ENCODE measurements around the gene CHRM2.

The CHRM2 gene

DNA sequence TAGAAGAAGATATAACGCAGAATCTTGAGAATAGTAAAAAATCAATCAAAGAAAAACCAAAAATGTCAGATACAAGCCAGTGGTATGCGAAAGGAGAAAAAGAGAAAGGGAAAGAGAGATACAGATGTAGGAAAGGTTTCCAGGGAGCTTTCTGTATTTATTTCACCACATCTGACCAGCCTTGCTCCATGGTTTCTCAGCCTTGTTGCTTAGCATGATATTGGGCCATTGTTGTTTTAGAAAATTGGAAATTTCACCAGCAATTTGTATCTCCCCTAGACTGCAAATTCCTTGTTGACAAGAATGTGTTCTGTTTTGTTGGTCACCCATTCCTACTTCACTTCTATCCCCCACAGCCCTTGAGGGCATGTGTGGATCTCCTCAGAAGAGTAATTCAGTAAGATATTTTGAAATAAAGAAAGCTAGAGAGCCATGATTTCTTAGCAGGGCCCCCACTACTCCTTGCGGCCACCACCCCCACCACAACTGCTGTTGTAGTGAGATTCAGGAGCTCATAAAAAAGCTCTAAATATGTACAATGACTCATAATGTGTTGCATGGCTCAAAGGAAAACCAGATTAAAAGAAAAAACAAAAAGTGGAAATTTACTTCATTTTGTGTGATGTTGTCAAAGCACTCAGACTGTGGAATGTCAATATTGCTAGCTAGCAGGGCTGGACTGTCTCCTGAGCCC lies 138.7 kb downstream of the CHRM2 start:
- H3K9me3 ChIP-seq (ENCODE audit: control insufficient read depth, low read length): no peaks in the 10 kb centered on the region
- H3K36me3 ChIP-seq (ENCODE audit: control insufficient read depth, insufficient read depth, low read length): no peaks in the 10 kb centered on the region
- H3K4me1 ChIP-seq (ENCODE audit: control insufficient read depth, insufficient read depth, low read length): peaks cover 11% of the 10 kb centered on the region
- no peaks in the 10 kb centered on the region for H3K27me3 ChIP-seq (ENCODE audit: control insufficient read depth, insufficient read depth, low read length)
- H3K9ac ChIP-seq (ENCODE audit: low read length): no peak overlapping the region
- no peak overlapping the region for H3K4me3 ChIP-seq (ENCODE audit: low read length)

DNA sequence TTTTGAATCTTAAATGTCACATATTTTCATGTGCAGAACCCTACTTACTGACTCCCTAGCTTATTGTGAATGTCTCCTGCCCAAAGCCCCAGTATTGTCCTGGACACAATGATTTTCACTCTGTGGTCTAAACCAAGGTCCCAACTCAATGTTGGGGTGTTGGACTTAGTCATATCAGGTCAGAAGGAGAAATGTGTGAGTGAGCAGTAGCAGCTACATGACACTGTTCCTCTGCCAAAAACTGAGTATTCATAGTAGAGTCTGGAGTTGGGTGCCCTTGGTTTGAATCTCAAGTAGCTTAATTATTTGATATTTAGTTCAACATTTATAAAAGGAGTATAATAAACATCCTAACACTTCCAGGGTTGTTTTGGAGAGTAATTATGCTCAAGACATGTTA lies 141.0 kb downstream of the CHRM2 start:
- Histone ChIP-seq H3K9me3 (ENCODE audit: control insufficient read depth, low read length) (no peaks in the 10 kb centered on the region), H3K4me1 (ENCODE audit: control insufficient read depth, insufficient read depth, low read length) (peaks cover 11% of the 10 kb centered on the region), H3K4me3 (ENCODE audit: low read length) (no peak overlapping the region), H3K36me3 (ENCODE audit: control insufficient read depth, insufficient read depth, low read length) (no peaks in the 10 kb centered on the region), H3K27me3 (ENCODE audit: control insufficient read depth, insufficient read depth, low read length) (no peaks in the 10 kb centered on the region), H3K9ac (ENCODE audit: low read length) (no peak overlapping the region)

DNA sequence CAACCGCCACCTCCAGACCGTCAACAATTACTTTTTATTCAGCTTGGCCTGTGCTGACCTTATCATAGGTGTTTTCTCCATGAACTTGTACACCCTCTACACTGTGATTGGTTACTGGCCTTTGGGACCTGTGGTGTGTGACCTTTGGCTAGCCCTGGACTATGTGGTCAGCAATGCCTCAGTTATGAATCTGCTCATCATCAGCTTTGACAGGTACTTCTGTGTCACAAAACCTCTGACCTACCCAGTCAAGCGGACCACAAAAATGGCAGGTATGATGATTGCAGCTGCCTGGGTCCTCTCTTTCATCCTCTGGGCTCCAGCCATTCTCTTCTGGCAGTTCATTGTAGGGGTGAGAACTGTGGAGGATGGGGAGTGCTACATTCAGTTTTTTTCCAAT lies 146.6 kb downstream of the CHRM2 start:
- no peaks in the 10 kb centered on the region for H3K36me3 ChIP-seq (ENCODE audit: control insufficient read depth, insufficient read depth, low read length)
- no peaks in the 10 kb centered on the region for H3K9me3 ChIP-seq (ENCODE audit: control insufficient read depth, low read length)
- H3K4me1 ChIP-seq (ENCODE audit: control insufficient read depth, insufficient read depth, low read length): no peaks in the 10 kb centered on the region
- no peaks in the 10 kb centered on the region for H3K27me3 ChIP-seq (ENCODE audit: control insufficient read depth, insufficient read depth, low read length)
- no peak overlapping the region for H3K4me3 ChIP-seq (ENCODE audit: low read length)
- no peak overlapping the region for H3K9ac ChIP-seq (ENCODE audit: low read length)

DNA sequence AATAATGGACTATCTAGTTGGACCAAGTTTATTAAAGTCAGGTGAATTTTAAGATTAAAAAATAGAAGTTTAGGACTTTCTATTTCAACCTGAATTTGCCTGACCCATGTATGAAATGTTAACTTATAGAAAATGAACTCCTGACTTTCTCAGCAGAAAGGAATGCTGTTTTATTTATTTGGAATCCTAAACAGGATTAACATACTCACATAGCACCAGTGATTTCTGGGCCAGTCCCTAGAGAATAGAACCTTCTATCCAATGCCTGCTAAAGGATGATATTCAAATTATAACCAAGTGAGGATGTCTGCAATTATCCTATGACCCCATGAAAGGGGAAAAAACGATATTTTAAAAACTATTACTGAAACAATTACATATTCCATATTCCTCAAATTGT lies 148.8 kb downstream of the CHRM2 start:
- no peaks in the 10 kb centered on the region for H3K27me3 ChIP-seq (ENCODE audit: control insufficient read depth, insufficient read depth, low read length)
- no peak overlapping the region for H3K9ac ChIP-seq (ENCODE audit: low read length)
- no peaks in the 10 kb centered on the region for H3K9me3 ChIP-seq (ENCODE audit: control insufficient read depth, low read length)
- no peak overlapping the region for H3K4me3 ChIP-seq (ENCODE audit: low read length)
- no peaks in the 10 kb centered on the region for H3K4me1 ChIP-seq (ENCODE audit: control insufficient read depth, insufficient read depth, low read length)
- H3K36me3 ChIP-seq (ENCODE audit: control insufficient read depth, insufficient read depth, low read length): no peaks in the 10 kb centered on the region

DNA sequence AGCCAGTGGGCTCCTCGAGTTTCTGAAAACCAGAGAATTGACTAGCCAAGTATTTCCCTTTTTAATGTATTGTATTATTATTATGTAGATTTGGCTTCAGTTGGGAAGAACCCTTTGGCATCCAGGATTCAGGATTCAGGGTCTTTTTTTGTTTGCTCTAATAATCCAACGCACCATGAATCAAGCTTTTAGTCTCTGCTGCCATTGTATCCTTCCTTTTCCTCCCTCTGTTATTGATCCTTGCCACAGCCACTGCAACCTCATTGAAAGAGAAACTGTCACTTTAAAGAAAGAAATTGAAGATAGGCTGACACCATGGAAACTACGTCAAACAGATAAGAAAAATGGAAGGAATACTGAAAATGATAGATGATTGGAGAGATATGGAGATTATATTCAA lies 150.0 kb downstream of the CHRM2 start:
- no peak overlapping the region for H3K9ac ChIP-seq (ENCODE audit: low read length)
- H3K27me3 ChIP-seq (ENCODE audit: control insufficient read depth, insufficient read depth, low read length): no peaks in the 10 kb centered on the region
- no peaks in the 10 kb centered on the region for H3K4me1 ChIP-seq (ENCODE audit: control insufficient read depth, insufficient read depth, low read length)
- no peaks in the 10 kb centered on the region for H3K9me3 ChIP-seq (ENCODE audit: control insufficient read depth, low read length)
- H3K36me3 ChIP-seq (ENCODE audit: control insufficient read depth, insufficient read depth, low read length): no peaks in the 10 kb centered on the region
- no peak overlapping the region for H3K4me3 ChIP-seq (ENCODE audit: low read length)

DNA sequence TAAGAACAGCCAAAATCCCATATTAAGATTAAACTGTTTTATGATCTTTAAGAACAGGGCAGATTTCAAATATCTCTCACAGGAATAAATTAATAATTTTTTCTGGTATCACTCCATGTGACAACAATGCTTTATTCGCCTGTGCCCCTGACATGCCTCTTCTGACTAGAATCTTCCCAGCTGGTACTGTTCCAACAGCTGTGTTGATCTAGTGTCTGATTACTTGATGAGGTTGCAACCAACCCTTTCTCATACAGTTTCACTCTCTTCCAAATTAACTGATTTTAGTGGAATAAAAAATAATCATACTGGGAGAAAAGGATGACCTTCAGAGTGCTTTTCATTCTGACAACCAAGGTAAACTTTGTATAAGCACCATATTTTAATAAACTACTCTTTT lies 151.9 kb downstream of the CHRM2 start:
- H3K9ac ChIP-seq (ENCODE audit: low read length): no peak overlapping the region
- no peaks in the 10 kb centered on the region for H3K27me3 ChIP-seq (ENCODE audit: control insufficient read depth, insufficient read depth, low read length)
- H3K4me1 ChIP-seq (ENCODE audit: control insufficient read depth, insufficient read depth, low read length): no peaks in the 10 kb centered on the region
- H3K36me3 ChIP-seq (ENCODE audit: control insufficient read depth, insufficient read depth, low read length): no peaks in the 10 kb centered on the region
- H3K4me3 ChIP-seq (ENCODE audit: low read length): no peak overlapping the region
- no peaks in the 10 kb centered on the region for H3K9me3 ChIP-seq (ENCODE audit: control insufficient read depth, low read length)

DNA sequence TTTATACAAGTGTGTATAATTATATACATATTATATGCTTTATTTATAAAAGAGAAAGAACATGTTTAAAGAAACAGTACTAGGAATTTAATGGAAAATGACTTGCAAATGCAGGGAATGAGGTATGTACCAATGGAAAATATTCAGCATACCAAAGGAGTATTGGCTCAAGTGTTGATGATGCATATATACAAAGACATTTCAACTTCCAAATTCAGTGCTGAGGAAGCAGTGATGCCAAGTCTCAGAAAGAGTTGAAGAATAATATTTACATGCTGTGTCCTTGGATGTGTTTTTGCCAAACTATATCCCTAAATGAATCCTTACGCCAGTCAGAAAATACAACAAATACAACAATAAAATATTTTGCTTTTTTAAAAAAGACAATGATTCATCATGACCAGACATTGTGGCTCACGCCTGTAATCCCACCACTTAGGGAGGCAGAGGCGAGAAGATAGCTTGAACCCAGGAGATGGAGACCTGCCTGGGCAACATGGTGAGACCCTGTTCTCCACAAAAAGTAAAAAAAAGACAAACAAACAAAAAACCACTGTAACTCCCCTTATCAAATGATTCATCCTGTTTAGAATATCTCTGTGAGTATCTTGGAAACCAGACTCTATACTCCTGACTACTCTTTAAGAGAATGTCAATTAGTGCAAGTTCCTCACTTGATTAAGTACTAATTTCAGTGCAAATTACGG lies 157.2 kb downstream of the CHRM2 start:
- H3K27me3 ChIP-seq (ENCODE audit: control insufficient read depth, insufficient read depth, low read length): no peaks in the 10 kb centered on the region
- no peak overlapping the region for H3K9ac ChIP-seq (ENCODE audit: low read length)
- no peak overlapping the region for H3K4me3 ChIP-seq (ENCODE audit: low read length)
- H3K4me1 ChIP-seq (ENCODE audit: control insufficient read depth, insufficient read depth, low read length): no peaks in the 10 kb centered on the region
- no peaks in the 10 kb centered on the region for H3K36me3 ChIP-seq (ENCODE audit: control insufficient read depth, insufficient read depth, low read length)
- H3K9me3 ChIP-seq (ENCODE audit: control insufficient read depth, low read length): no peaks in the 10 kb centered on the region

DNA sequence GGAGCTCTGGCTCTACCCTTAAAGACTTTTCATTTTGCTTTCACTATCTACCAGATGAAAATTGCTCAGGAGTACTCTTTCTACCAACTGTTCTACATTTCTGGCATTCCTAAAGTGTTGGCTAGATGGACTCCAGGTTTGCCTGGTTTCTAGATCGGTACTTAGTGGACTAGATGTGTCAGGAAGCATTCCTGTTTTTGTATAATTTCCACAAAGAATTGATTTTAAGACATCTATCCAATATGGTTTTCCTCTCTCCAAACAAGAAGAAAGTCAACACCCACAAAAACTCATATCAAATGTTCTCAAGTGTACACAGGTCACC lies 157.7 kb downstream of the CHRM2 start:
- Histone ChIP-seq H3K4me1 (ENCODE audit: control insufficient read depth, insufficient read depth, low read length) (no peaks in the 10 kb centered on the region), H3K9ac (ENCODE audit: low read length) (no peak overlapping the region), H3K36me3 (ENCODE audit: control insufficient read depth, insufficient read depth, low read length) (no peaks in the 10 kb centered on the region), H3K4me3 (ENCODE audit: low read length) (no peak overlapping the region), H3K27me3 (ENCODE audit: control insufficient read depth, insufficient read depth, low read length) (no peaks in the 10 kb centered on the region), H3K9me3 (ENCODE audit: control insufficient read depth, low read length) (no peaks in the 10 kb centered on the region)

DNA sequence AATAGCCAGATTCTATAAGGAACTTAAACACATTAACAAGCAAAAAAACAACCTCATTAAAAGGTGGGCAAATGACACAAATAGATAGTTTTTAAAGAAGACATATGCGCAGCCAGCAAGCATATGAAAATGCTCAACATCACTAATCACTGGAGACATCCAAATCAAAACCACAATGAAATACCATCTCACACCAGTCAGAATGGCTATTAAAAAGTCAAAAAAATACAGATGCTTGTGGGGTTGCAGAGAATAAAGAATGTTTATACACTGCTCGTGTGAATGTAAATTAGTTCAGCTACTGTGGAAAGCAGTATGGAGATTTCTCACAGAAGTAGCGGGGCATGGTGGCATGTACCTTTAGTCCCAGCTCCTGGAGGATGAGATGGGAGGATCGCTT lies 164.0 kb downstream of the CHRM2 start:
- Histone ChIP-seq H3K9me3 (ENCODE audit: control insufficient read depth, low read length) (no peaks in the 10 kb centered on the region), H3K36me3 (ENCODE audit: control insufficient read depth, insufficient read depth, low read length) (no peaks in the 10 kb centered on the region), H3K27me3 (ENCODE audit: control insufficient read depth, insufficient read depth, low read length) (no peaks in the 10 kb centered on the region), H3K9ac (ENCODE audit: low read length) (no peak overlapping the region), H3K4me1 (ENCODE audit: control insufficient read depth, insufficient read depth, low read length) (no peaks in the 10 kb centered on the region), H3K4me3 (ENCODE audit: low read length) (no peak overlapping the region)

DNA sequence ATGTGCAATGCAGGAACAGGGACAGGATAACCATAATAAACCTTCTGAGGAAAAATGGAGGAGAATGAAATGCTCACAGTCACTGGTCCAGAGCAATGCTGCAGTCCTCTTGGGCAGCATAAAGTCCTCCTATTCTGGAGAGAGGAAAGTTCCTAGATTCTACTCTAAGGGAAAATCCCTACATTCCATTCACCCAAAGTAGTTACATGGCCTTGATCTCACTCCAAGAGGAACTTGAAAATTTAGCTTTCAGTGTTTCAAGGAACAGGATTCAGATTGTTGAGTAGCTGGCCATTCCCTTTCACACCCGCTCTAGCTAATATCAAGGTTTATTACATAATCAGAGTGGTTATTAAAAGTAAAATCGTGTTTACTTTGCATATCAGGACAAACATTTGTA lies 168.3 kb downstream of the CHRM2 start:
- no peaks in the 10 kb centered on the region for H3K36me3 ChIP-seq (ENCODE audit: control insufficient read depth, insufficient read depth, low read length)
- H3K9me3 ChIP-seq (ENCODE audit: control insufficient read depth, low read length): no peaks in the 10 kb centered on the region
- no peak overlapping the region for H3K9ac ChIP-seq (ENCODE audit: low read length)
- no peak overlapping the region for H3K4me3 ChIP-seq (ENCODE audit: low read length)
- H3K4me1 ChIP-seq (ENCODE audit: control insufficient read depth, insufficient read depth, low read length): no peaks in the 10 kb centered on the region
- no peaks in the 10 kb centered on the region for H3K27me3 ChIP-seq (ENCODE audit: control insufficient read depth, insufficient read depth, low read length)

DNA sequence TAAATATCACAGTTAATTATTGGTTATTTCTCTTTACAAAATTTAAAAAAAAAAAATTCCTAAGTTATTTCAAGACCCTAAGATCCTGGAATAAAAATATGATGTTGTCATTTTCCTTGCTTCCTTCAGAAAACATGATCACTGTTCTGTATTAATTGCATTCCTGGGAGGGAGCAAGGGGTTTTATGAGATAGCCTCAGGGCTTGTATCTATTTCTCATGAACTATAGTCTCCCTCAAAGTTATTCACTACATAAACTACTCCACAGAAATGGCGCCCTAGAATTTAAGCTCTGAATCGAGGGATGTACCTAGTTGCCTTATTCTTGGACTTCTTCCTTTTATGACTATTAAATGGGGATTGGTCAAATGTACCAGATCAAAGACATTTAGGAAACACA lies 170.3 kb downstream of the CHRM2 start:
- Histone ChIP-seq H3K27me3 (ENCODE audit: control insufficient read depth, insufficient read depth, low read length) (no peaks in the 10 kb centered on the region), H3K9ac (ENCODE audit: low read length) (no peak overlapping the region), H3K9me3 (ENCODE audit: control insufficient read depth, low read length) (no peaks in the 10 kb centered on the region), H3K36me3 (ENCODE audit: control insufficient read depth, insufficient read depth, low read length) (no peaks in the 10 kb centered on the region), H3K4me3 (ENCODE audit: low read length) (no peak overlapping the region), H3K4me1 (ENCODE audit: control insufficient read depth, insufficient read depth, low read length) (no peaks in the 10 kb centered on the region)

DNA sequence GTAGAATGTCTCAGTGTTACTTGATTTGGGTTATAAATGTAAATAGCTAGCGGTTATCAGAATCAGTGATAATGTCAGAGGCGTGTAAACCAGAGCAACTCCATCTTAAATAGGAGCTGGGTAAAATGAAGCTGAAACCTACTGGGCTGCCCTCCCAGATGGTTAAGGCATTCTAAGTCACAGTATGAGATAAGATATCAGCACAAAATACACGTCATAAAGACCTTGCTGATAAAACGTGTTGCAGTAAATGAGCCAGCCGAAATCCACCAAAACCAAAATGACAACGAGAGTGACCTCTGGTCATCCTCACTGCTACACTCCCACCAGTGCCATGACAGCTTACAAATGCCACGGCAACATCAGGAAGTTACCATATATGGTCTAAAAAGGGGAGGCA lies 172.3 kb downstream of the CHRM2 start:
- Histone ChIP-seq H3K9ac (ENCODE audit: low read length) (no peak overlapping the region), H3K36me3 (ENCODE audit: control insufficient read depth, insufficient read depth, low read length) (no peaks in the 10 kb centered on the region), H3K4me3 (ENCODE audit: low read length) (no peak overlapping the region), H3K9me3 (ENCODE audit: control insufficient read depth, low read length) (no peaks in the 10 kb centered on the region), H3K4me1 (ENCODE audit: control insufficient read depth, insufficient read depth, low read length) (no peaks in the 10 kb centered on the region), H3K27me3 (ENCODE audit: control insufficient read depth, insufficient read depth, low read length) (no peaks in the 10 kb centered on the region)

DNA sequence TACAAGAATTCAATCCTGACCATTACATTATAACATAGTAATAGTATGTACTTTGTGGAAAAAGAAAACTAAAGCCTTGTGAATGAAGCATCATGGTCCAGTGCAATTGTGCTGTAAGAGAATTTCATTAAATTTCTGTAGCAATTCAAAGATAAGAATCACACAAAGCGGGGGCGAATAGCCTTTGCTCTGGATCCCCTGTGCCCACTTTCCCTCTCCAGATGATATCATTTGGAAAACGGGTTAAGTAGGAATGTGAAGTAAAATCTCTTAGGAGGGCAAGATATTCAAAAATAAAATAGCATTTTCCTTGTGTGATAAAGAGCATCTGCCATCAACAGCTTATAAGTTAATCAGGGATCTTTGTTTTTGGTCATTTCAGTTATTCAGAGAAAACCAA lies 177.1 kb downstream of the CHRM2 start:
- no peaks in the 10 kb centered on the region for H3K4me1 ChIP-seq (ENCODE audit: control insufficient read depth, insufficient read depth, low read length)
- no peaks in the 10 kb centered on the region for H3K9me3 ChIP-seq (ENCODE audit: control insufficient read depth, low read length)
- no peaks in the 10 kb centered on the region for H3K27me3 ChIP-seq (ENCODE audit: control insufficient read depth, insufficient read depth, low read length)
- H3K4me3 ChIP-seq (ENCODE audit: low read length): no peak overlapping the region
- H3K9ac ChIP-seq (ENCODE audit: low read length): no peak overlapping the region
- no peaks in the 10 kb centered on the region for H3K36me3 ChIP-seq (ENCODE audit: control insufficient read depth, insufficient read depth, low read length)
